NCI-H1048 (cell line): ENCODE data around the gene DACT3.

Experiments used
- DNase-seq: peaks from one replicate; lab custom pipeline; 2025; lab: John Stamatoyannopoulos, UW

The DACT3 gene, protein sequence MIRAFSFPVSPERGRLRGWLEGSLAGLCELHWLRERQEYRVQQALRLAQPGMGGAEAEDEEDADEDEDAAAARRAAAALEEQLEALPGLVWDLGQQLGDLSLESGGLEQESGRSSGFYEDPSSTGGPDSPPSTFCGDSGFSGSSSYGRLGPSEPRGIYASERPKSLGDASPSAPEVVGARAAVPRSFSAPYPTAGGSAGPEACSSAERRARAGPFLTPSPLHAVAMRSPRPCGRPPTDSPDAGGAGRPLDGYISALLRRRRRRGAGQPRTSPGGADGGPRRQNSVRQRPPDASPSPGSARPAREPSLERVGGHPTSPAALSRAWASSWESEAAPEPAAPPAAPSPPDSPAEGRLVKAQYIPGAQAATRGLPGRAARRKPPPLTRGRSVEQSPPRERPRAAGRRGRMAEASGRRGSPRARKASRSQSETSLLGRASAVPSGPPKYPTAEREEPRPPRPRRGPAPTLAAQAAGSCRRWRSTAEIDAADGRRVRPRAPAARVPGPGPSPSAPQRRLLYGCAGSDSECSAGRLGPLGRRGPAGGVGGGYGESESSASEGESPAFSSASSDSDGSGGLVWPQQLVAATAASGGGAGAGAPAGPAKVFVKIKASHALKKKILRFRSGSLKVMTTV

DNA sequence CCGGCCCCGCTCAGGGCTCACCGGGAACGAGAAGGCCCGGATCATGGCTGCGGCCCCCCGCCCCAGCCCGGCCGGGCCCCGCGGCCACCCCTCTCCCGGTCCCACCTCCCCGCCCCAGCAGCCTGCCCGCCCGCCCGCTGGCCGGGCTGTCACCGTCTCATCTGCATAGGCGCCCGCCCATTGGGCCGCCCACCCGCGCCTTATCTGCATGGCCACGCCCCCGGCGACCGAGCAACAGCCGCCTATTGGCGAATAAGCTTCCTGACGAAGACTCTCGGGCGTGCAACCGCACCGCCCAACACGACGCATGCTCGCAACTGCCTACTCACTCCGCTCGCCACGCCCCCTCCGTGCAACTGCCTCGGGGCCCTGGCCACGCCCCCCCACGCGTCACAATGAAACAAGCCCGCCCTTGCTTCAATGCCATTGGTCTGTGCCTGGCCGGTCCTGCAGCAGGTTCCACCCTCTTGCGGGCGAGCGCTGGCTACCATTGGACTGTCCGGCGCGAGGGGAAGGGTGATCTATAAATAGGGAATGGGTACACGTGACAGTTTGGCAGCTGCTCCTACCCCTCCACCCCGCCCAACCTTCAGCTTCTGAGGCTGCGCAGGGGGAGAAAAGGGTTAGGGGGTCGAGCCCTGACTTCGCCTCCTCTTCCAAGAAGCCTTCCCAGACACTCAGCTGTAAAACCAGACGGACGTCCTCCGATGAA is at the start of gene DACT3:
DACT3 (minus strand) TSS at position 163 of the 712 bp plus-strand sequence; CDS start at position 45, 118 bp downstream.
- DNase-seq: peak; percentile 99

DNA sequence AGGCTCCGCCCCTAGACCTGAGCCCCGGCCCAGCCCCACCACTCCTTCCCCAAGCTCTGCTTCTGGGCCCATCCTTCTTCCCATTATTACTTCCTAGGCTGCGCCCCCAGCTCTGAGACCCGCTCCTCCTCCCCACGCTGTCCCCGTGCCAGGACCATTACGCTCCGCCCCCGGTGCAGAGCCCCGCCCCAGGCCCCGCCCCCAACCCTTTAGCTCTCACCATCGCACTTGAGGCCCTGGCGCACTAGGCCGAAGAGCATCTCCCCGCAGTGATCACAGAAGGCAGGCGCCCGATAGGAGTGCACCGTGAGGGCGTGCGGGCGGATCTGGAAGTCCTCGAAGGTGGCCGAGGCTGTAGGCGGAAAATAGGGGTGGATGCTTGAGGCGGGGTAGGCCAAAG is 49.7 kb upstream of the DACT3 start:
- no peak for DNase-seq

DNA sequence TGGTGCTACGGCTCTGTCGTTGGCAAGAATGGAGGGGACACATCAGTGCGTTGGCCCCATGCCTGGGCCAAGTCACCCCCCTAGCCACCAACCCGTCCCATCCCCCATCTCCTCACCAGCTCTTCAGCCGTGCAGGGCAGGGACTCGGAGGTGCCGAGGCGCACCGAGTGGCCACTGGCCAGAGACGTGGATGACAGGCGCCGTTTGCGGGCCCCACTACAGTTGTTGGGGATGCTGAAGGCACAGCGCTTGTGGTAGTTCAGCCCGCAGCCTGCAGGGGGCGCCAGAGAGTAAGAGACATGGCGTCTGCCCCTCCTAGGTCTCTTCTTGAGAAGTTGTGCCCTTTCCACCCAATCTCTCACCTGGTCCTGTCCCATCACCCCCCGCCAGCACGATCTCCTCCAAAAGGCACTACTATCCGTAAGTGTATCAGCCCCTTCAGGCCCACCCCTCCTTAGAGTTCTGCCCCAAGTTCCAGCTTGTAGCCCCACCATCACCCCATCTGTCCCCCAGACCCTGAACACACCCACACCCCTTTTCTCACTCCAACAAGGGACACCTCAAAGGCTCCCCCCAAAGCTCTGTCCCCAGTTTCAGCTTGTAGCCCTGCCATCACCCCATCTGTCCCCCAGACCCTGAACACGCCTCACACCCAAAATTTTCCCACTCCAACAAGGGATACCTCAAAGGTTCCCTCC is 43.5 kb upstream of the DACT3 start:
- DNase-seq: no peak

DNA sequence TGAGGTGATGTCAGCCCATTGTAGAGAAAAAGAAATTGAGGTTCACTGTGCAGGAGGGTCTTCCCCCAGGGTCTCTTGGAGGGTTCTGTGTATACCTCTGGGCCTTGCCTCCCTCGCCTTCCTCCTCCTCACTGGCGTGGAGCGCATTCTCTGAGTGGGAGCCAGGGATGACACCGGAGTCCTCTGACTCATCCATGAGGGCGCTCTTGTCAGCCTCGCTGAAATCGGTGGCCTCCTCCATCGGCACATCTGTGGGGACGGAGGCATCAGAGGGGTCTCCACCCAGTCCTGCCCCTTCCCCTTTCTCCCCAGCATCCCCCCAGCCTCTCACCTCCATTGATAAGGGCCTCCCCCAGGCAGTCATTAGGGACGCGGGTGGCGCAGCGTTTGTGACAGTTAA is 39.7 kb upstream of the DACT3 start:
- DNase-seq: no peak

DNA sequence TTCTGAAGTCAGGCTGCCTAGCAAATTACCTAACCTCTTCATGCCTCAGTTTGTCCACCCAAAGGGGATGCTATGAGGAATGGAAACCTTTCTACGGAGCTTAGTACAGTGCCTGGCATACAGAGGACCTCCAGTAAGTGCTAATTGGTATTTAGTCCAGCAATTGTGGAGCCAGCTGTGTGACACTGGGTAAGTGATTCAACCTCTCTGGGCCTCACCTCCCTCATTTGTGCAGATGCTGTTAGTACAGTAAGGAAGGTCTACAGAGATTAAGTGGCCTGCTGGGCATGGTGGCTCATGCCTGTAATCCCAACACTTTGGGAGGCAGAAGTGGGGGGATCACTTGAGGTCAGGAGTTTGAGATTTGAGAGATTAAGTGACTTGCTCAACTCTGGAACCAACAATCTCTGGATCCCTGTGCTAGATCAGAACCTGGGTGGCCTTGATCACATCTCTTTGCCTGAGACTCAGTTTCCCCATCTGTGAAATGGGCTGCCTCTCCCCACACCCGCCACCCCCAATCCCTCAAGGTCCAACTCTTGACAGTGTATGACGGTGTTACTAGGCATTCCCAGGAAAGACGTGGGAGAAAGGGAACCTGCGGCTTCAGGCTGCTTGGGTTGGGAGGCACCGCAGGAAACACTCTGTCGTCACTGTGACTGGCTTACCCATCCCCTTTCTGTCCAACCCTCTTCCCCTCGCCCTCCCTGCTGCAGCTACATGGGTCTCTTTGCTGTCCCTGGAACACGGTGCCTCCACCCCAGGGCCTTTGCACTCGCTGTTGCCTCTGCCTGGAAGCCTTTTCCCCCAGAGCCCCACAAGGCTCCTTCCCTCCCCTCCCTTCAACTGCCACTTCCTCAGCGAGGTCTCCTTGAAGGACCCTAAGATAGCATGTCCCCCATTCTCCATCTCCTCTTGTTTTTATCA is 37.7 kb upstream of the DACT3 start:
- no peak for DNase-seq

DNA sequence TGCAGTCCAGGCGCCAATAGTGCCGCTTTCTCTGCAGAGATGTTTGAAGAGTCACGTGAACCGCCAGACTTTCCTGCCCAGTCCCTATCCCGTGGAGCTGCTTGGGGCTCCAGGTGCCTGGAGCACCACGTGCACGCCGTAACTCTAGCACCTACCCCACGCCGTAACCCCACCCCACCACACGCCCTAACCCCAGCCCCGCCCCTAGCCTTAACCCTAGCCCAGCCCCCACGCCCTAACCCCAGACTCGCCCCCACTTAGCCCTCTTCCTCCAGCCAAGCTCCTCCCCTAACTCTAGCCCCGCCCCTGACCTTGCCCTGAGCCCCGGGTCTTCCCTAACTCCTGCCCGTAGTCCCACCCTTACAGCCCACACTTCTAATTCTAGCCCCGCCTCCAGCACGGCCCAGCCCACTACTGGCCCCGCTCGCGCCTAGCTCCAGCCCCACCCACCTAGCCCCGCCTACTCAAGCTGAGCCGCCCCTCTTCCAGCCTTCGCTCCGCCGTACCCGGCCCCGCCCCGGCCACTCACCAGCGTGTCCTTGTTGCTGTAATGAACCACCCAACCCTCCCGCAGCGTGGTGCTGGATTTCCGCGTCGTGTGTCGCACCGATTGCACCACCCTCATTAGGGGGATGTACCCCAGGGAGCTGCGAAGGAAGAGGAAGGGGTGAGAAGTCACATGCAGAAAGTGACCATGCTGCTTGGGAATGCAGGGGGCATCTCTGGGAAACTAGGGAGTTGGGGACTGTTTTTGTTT is 36.4 kb upstream of the DACT3 start:
- peak; percentile 86 for DNase-seq

DNA sequence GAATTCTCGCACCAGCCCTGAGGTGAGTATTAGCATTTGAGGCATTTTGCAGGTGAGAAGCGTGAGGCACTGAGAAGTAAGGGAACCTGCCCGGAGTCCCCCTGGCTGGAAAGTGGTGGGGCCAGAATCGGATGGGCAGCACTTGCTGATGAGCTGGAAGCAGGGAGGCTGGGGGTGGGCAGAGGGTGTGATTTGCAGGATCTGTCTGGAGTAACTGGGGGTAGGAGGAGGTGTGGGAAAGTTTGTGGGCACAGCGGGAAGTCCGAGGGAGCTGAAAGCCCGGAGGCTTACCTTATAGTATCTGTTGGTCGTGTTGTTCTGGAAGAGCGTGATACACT is 35.9 kb upstream of the DACT3 start:
- DNase-seq: no peak

DNA sequence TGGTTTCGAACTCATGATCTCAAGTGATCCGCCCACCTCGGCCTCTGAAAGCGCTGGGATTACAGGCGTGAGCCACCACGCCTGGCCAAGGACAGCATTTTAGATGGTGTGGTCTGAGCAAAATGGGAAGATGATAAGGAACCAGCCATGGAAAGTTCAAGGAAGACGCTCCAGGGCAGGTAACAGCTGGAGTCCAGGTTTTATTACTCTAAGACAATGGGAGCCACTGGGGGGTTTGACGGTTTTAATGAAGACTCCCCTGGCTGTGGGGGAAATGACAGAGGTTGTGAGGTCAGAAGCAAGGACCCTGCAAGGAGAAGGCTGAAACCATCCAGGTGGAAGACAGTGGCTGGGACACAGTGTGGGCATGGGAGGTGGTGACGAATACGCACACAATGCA is 35.1 kb upstream of the DACT3 start:
- DNase-seq: no peak

DNA sequence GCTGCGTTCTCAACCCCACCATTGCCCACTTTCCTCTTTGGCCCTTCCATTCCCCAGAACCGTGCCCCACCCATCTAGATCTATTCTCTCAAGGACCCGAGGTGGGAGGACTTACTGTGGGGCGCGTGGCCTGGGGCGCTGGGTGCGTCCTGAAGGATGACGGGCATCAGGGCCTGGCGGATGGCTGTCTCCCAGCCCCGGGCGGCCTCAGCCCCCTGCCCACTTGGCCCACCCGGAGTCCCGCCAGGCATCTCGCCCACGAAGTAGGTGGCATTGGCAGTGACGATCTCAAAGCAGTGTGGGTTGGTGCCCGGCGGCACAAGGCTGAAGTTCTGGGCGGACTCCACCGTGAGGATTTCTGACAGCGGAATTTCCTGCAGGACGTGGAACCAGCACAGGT is 32.8 kb upstream of the DACT3 start:
- DNase-seq: no peak

DNA sequence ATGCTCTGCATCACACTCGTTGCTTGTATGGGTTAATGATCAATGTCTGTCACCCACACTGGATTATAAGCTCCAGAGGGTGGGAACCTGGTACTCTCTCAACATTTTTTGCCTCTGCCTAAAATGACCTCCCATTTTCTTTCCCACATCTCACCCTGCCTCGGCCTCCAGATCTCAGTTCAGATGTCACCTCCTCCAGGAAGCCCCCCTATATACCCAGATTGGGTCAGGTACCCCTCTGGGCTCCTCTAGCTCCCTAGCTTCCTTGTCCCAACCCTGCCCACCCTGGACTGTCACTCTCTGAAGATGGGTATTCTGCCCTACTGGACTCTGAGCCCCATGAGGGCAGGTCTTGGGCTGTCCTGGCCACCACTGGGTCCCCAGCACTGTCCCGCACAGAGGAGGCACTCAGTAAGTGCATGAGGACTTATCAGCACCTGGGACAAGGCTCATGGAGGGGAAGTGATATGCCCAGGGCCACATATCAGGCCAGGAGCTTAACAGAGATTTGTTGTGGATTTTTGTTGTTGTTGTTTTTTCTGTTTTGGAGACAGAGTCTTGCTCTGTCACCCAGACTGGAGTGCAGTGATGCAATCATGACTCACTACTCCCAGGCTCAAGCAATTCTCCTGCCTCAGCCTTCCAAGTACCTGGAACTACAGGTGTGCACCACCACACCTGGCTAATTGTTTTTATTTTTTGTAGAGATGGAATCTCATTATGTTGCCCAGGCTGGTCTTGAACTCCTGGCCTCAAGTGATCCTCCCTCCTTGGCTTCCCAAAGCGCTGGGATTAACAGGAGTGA is 32.1 kb upstream of the DACT3 start:
- DNase-seq: no peak

DNA sequence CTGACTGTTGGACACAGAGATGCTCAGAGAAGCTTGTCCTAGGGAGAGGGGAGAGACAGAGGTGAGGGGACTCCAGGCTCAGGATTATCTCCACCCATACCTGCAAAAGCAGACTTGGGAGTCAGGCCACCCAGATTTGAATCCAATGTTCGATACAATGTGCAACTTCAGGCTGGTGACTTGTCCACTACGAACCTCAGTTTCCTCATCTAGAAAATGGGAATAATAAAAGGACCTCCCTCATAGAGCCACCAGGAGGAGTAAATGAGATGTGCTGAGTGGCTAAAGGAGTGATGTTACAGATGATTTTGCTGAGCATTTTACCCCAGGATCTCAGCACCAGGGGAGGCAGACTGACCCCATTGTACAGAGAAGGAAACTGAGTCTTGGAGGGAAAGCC is 31.0 kb upstream of the DACT3 start:
- DNase-seq: no peak

DNA sequence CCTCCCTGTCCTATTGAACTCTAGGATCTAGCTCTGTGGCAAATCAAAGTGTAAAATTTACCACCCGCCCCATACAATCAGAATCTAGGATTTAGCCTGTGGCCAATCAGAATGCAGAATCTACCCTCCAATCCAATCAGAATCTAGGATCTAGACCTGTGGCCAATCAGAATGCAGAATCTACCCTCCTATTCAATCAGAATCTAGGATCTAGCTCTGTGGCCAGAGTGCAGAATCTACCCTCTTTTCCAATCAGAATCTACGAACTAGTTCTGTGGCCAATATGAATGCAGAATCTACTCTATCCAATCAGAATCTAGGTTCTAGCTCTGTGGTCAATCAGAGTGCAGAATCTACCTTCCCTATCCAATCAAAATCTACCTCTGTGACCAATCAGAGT is 30.1 kb upstream of the DACT3 start:
- no peak for DNase-seq

DNA sequence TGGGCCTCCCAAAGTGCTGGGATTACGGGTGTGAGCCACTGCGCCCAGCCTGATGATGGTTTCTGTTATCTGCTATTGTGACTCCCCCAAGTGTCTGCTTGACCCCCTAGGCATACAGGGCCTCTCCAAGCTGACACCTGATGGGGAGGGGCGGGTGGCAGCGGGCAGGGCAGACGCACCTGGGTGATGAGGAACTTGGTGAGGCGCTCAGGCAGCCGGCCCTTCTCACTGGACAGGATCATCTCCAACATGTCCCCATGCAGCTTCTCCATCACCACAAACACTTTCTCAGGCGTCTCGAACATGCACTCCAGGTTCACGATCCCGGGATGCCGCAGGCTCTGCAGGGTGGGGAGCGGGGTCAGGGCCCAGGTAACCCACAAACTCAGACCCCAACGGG is 28.4 kb upstream of the DACT3 start:
- no peak for DNase-seq

DNA sequence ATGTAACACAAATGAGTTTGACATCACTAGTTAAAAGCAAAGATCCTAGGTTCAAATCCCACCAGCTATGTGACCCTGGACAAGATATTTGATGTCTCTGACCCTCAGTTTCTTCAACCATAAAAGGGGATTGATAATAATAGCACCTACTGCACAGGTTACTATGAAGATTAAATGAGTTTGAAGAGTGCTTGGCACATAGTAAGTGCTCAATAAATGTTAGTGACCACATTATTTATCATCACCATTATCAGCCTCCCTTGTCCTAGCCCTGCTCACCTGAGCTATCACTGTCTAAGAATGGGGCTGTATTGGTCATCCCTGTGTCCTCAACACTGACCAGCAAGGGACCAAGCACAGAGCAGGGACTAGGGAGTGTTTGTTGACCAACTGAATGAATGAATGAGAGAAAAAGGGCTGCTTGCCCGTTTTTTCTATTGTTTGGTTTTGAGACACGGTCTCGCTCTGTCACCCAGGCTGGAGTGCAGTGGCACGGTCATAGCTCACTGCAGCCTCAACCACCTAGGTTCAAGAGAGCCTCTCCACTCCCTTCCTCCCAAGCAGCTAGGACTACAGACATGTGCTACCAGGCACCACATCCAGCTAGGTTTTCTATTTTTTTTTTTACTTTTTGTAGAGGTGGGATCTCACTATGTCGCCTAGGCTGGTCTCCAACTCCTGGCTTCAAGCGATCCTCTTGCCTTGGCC is 26.6 kb upstream of the DACT3 start:
- DNase-seq: no peak

DNA sequence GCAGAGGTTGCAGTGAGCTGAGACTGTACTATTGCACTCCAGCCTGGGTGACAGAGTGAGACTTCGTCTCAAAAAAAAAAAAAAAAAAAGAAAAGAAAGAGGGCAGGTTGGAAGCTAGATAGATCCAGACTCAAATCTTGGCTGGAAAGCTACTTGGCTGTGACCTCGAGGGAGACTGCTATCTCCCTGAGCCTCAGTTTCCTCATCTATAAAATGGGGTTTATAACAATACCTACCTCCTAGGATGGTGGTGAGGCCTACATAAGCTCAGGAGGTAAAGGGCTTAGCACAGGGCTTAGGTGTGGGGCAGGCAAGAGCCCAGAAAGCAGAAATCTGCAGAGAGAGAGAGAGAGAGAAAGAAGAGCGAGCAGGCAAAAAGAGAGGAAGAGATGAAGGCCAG is 24.2 kb upstream of the DACT3 start:
- DNase-seq: no peak

DNA sequence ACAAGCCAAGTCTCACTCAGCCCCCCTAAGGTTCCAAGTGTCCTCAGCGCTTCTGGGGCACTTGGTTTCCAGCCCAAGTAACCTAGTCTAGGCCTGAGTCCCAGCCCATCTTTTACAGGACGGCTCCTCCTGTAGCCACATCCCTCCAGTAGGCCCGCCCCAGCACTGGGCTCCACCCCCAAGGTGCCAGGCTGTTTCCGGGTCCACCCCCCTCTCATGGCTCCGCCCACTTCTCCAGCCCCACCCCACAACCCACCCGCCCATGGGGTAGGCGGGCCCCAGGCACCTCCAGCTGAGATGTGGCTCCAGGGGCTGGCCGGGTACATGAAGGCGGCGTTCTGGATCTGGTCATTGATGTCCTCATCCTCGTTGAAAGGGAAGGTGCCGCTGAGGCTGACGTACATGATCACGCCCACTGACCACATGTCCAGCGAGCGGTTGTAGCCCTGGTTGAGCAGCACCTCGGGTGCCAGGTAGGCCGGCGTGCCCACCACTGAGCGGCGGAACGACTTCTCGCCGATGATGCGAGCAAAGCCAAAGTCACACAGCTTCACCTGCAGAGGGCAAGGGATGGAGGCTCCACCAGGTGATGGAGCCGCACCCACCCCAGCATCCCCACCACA is 17.2 kb upstream of the DACT3 start:
- DNase-seq: peak; percentile 56

DNA sequence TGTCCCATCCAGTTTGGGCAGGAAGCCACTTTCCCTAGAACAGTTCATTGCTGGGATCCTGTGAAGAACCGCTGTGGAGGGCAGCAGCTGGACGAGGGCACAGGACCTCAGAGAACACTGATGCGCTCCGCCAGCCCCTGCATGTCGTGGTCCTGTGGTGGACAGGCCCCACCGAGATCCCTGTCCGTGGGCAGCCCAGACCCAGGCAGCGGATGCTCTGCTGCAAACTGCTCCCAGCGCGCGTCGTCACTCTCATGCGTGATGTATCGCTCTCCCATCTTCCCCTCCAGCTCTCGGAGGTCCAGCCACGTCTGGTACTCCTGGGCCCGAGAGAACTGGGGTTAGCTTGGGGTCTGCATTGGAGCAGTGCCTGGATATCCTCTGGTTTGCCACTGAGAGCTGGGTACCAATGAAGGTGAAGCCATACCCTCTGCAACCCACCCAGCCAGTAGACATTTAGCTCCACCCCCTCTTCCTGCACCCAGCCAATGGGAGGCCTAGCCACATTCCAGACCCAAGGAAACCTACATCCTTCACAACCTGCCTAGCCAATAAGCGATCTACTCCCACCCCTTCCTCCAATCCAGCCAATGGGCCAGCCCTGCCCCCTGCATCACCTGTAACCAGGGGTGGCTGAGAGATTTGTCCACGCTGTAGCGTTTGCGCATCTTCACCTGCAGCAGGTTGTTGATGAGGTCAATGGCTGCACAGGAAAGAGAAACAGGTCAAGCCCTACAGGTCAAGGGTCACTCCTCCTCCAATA is 13.6 kb upstream of the DACT3 start:
- DNase-seq: peak; percentile 83

DNA sequence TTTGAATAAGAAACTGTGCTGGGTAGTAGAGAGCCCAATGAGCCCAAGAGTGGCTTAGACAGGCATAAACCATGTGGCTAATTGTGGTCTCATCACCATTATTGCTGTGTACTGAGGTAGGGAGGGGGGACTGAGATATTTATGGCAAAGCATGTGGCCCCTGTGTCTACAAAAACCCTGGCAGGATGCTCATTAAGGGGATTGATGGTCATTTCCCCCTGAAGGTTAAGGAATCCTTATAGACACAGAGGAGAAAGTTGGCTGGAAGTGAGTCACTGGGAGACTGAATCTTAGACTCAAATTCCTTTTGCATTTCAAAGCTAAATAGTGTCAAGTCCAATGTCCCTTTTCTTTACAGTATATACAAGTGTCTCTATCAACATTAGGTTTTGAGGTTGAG is 9.8 kb upstream of the DACT3 start:
- DNase-seq: no peak
